Neural cell (in vitro differentiated cells): ENCODE measurements around the gene BTBD9.
A peak's percentile ranks its signal among the peaks of the same experiment; 100 is the strongest.

Experiments used
- CTCF ChIP-seq: fragments of 450-650 bp; IDR thresholded peaks from 2 replicates; pipeline ENCODE4 v1.5.1; 2014; ENCODE audit warnings: antibody characterized with exemption, mild to moderate bottlenecking, moderate library complexity; ENCODE audit not compliant: poor library complexity, severe bottlenecking
- EP300 ChIP-seq: fragments of 450-650 bp; conservative IDR thresholded peaks from 2 replicates; pipeline ENCODE4 v1.6.1; 2014; ENCODE audit warnings: antibody characterized with exemption, mild to moderate bottlenecking, moderate library complexity; ENCODE audit not compliant: poor library complexity, severe bottlenecking
- EZH2 ChIP-seq: fragments of 200-600, 300-800 bp; shearing (Covaris generic), sonication (generic); IDR thresholded peaks from 2 replicates; pipeline ENCODE4 v1.6.1; 2014; ENCODE audit warnings: antibody characterized with exemption, low read length, borderline replicate concordance, mild to moderate bottlenecking; ENCODE audit not compliant: insufficient read depth, poor library complexity, severe bottlenecking
- MXI1 ChIP-seq: fragments of 450-650 bp; conservative IDR thresholded peaks from 2 replicates; pipeline ENCODE4 v1.6.1; 2014; ENCODE audit warnings: antibody characterized with exemption, mild to moderate bottlenecking; ENCODE audit not compliant: poor library complexity, severe bottlenecking
- POLR2AphosphoS5 ChIP-seq: IDR thresholded peaks from 2 replicates; pipeline ENCODE4 v1.6.1; 2012
- RAD21 ChIP-seq: fragments of 450-650 bp; conservative IDR thresholded peaks from 2 replicates; pipeline ENCODE4 v1.6.1; 2014; ENCODE audit warnings: antibody characterized with exemption, mild to moderate bottlenecking, moderate library complexity
- REST ChIP-seq: IDR thresholded peaks from 2 replicates; pipeline ENCODE4 v1.6.1; 2012; ENCODE audit warnings: borderline replicate concordance
- TAF1 ChIP-seq: IDR thresholded peaks from 2 replicates; pipeline ENCODE4 v1.6.1; 2012; ENCODE audit warnings: low read depth

DNA sequence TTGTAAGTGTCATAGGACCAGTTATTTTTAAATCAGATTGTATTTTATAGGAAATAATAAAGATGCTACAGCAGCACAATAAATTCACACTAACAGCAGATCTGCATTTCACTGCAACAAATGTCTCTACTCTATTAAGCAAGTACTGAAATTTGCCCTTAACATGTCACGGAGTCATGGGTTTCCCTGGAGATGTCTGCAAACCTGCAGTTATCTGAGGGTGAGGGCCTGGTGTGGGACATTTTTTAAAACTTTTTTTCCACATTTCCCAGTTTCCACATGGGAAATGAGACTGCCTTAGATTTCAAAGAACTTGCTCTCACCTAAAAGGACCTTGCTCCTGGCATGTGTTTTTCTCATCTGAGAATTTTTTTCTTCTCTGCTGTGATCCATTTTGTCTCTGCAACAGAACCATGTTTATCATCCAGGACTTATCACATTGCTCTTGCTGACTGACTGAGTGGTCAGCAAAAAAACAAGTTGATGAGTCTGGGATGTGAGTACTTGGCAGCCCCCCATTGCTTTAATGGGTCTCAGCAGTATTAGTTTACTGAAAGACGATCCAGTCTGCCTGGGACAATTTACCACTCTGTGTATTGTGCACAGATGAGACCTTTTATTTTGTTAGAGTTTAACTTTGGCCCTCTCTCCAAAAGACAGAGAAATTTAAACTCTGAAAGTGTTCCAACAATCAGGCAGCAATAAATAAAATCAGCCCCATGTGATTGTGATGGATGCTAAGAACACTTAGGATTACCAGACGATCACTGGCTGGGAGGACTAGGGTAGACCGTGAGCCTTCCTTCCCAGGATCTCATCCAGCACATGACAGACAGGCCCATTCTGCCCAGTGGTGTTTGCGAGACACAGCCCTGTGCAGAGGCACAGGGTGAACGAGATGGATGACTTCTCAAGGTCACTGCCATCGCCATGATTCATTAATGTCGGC is 268.8 kb downstream of the BTBD9 start:
- no peak for TF ChIP-seq MXI1
- TF ChIP-seq EP300: no peak
- no peak for TF ChIP-seq TAF1
- TF ChIP-seq CTCF: no peak
- TF ChIP-seq REST: no peak
- no peak for TF ChIP-seq RAD21
- TF ChIP-seq POLR2AphosphoS5: peak; percentile 37
- TF ChIP-seq EZH2: no peak
